ENCODE measurements around the gene SLC38A3.

Gene SLC38A3

DNA sequence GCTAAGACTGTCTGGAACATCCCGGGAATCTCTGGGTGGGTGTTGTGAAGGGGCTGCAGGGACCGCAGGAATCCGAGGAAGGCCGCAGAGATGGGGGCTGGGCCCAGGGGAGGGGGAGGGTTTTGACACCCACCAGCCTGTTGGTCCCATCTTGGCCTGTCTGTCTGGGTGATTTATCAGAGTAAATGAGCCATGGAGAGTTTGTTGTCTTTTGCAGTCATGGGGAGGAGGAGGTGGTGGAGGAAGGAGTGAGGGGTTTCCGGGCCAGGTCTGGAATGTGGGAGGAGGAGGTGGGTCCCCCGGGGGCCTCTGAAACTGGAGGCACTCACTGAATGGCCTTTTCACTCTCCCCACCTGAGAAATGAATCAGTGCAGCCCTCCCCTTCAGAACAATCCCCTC is 38.5 kb upstream of the SLC38A3 start:
- H3K9me3 Mint-ChIP-seq = no peaks in the 10 kb centered on the region
- H3K27me3 Mint-ChIP-seq = no peaks in the 10 kb centered on the region
- no peaks in the 10 kb centered on the region for H3K36me3 Mint-ChIP-seq

DNA sequence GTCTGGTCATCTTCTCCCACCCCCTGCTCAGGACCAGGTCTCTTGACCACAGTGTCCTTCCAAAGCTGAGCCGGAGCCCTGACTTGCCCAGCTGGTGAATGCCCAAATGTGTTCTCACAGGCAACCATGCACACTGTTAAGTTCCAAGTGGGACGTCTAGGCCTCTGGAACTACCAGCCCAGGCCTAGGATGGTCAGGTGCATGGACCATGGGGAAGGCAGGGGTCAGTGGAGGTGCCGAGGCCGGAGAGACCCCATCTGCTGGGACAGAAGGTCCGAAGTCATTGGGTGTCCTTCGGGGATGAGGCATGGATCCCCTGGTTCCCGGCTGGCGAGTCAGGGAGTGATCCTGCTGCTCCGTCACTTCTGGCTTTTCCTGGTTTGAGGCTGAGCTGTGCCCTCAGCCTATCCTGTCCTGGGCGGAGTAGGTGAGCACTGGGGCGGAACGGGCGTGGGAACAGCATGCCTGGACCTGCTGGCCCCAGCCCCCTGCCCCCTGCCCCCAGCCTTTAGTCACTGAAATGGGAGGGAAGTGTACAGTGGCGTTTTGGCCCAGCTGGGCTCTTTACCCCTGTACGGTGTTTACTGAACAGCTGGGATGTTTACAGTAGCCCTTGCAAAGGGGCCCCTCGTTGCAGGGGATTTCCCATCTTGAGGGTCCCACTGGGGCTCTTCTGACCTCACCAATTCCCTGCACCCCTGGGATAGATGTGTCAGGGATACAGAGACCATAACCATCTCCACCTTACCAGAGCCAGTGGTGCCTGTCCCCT is 37.8 kb upstream of the SLC38A3 start:
- H3K9me3 Mint-ChIP-seq = no peaks in the 10 kb centered on the region
- H3K4me3 Mint-ChIP-seq = no peak overlapping the region
- H3K27ac Mint-ChIP-seq = no peak overlapping the region
- H3K27me3 Mint-ChIP-seq = no peaks in the 10 kb centered on the region
- H3K4me1 Mint-ChIP-seq = no peaks in the 10 kb centered on the region
- H3K36me3 Mint-ChIP-seq = no peaks in the 10 kb centered on the region

More for the DNA sequence above, 38.5 kb upstream of the SLC38A3 start:
- H3K27ac Mint-ChIP-seq = no peak overlapping the region
- no peak overlapping the region for H3K4me3 Mint-ChIP-seq
- H3K4me1 Mint-ChIP-seq = no peaks in the 10 kb centered on the region

DNA sequence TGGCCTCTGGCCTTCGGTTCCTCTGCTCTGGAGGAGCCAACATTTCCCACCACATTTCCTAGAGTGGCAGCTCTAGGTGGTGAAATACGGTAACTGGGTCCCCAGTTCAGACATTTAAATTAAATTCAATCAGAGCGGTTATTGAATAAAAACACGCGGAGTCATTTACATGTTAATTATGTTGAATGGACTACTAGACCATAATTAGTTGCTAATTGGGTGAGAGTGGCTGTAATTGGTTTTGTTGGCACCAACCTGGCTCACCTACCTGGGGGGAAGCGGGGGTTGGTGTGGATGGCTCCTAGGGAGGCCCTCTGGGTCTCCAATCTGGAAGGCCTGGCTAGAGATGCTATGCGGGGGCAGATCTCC is 37.2 kb upstream of the SLC38A3 start:
- no peaks in the 10 kb centered on the region for H3K4me1 Mint-ChIP-seq
- H3K9me3 Mint-ChIP-seq = no peaks in the 10 kb centered on the region
- H3K27me3 Mint-ChIP-seq = no peaks in the 10 kb centered on the region
- no peak overlapping the region for H3K27ac Mint-ChIP-seq
- H3K36me3 Mint-ChIP-seq = no peaks in the 10 kb centered on the region
- no peak overlapping the region for H3K4me3 Mint-ChIP-seq

DNA sequence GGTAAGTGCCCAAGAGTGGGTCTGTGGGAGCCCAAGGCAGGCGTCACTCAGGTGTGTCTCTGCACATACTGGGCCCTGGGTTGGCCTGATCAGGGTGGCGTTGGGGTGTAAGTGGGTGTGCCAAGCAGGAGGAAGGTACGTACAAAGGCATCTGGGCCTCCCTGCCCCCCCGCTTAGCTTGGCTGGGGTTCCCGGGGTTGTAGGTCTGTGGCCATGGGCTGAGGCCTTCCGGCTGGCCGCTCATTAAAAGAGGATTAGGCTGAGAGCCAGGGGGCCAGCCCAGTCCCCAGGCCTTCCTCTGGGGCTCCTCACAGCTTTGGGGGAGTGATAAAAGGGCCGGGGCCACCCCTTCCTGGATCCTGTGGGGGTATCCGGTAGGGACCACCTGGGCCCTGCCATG is 36.7 kb upstream of the SLC38A3 start:
- Mint-ChIP-seq H3K27ac (no peak overlapping the region), H3K4me3 (no peak overlapping the region), H3K27me3 (no peaks in the 10 kb centered on the region), H3K36me3 (no peaks in the 10 kb centered on the region), H3K9me3 (no peaks in the 10 kb centered on the region), H3K4me1 (no peaks in the 10 kb centered on the region)

DNA sequence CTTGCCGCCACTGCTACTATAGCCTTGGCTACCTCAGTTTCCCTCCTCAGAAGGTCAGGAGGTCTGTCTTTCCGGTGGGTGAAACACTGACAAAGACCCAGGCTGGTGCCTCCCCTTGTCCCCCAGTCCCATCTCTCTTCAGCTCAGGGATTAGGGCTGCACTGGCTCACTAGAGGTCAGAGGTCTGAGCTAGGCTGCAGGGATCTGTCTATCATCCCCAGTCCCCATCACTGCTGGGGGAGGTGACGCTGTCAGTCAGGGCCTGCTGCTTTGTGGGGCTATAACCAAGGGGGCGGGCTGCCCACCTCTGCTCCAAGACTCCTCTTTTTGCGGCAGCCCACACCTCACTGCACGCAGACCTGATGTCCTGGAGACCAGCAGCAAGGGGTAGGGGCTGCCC is 36.3 kb upstream of the SLC38A3 start:
- no peak overlapping the region for H3K4me3 Mint-ChIP-seq
- no peaks in the 10 kb centered on the region for H3K4me1 Mint-ChIP-seq

DNA sequence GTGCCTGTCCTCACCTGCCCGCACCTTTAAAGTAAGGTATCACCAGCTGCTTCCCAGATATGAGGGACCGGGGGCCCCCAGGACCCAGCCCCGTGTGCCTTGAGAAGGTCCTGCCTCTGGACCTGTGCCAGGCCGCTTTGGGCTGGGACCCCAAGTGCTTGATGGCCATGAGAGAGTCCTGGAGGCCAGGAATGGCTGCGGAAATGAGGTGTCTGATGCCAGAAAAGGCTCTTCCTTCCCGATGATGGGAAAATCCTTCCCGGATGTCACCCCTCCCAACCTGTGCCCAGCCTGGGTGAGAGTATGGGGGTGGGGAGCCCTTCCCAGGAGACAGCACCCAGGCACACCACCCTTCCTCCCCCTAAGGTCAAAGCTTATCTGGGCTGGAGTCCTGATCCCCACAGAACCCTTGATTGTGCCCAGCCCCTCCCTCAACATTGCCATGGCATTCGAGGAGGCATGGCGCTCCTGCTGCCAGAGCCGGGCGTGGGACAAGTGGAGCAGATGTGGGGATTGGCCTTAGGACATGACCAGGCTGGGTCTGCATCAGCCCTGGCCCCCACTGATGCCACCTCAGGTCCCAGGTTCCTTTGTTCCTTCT is 35.7 kb upstream of the SLC38A3 start:
- Mint-ChIP-seq H3K9me3 (no peaks in the 10 kb centered on the region), H3K4me3 (no peak overlapping the region), H3K4me1 (no peaks in the 10 kb centered on the region), H3K27ac (no peak overlapping the region), H3K27me3 (no peaks in the 10 kb centered on the region), H3K36me3 (no peaks in the 10 kb centered on the region)

More for the DNA sequence above, 36.3 kb upstream of the SLC38A3 start:
- Mint-ChIP-seq H3K9me3 (no peaks in the 10 kb centered on the region), H3K27me3 (no peaks in the 10 kb centered on the region), H3K36me3 (no peaks in the 10 kb centered on the region), H3K27ac (no peak overlapping the region)

DNA sequence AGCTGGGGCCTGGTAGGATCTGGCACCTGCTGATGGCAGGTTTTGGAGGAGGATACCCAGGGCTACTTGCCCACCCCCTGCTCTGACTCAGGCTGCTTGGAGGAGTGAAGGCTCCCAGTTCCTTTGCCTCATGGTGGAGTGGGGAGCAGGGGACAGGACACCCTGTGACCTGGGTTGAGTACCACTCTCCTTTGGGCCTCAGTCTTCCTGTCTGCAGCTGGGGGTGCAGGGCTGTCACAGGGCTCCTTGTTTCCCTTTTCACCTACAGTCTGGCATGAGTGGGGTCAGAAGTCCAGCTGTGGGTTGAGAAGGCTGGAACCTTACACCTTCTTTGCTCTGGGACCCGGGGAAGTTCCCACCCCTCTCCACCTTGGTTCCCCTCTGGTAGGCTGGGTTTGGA is 35.2 kb upstream of the SLC38A3 start:
- Mint-ChIP-seq H3K27me3 (no peaks in the 10 kb centered on the region), H3K4me1 (no peaks in the 10 kb centered on the region), H3K27ac (no peak overlapping the region), H3K4me3 (no peak overlapping the region), H3K9me3 (no peaks in the 10 kb centered on the region), H3K36me3 (no peaks in the 10 kb centered on the region)

DNA sequence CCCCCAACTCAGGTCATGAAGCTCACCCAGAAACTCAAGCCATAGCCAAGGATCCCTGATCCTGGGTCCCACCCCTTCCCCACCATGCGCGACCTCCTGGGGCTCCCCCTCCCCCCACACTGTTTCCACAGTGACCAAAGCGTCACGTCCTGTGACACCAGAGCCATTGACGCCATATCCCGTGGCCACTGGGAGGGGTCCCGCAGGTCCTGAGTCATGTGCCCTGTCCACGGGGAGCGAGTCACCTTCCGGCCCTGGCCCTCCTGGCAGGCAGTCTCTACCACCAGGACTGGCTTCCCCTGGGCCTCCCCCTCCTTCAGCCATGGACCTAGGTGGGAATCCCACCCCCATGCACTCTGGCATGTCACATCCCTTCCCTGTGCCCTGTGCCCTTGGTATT is 34.4 kb upstream of the SLC38A3 start:
- no peaks in the 10 kb centered on the region for H3K36me3 Mint-ChIP-seq
- no peak overlapping the region for H3K27ac Mint-ChIP-seq
- no peaks in the 10 kb centered on the region for H3K9me3 Mint-ChIP-seq
- no peaks in the 10 kb centered on the region for H3K4me1 Mint-ChIP-seq
- no peak overlapping the region for H3K4me3 Mint-ChIP-seq
- no peaks in the 10 kb centered on the region for H3K27me3 Mint-ChIP-seq

DNA sequence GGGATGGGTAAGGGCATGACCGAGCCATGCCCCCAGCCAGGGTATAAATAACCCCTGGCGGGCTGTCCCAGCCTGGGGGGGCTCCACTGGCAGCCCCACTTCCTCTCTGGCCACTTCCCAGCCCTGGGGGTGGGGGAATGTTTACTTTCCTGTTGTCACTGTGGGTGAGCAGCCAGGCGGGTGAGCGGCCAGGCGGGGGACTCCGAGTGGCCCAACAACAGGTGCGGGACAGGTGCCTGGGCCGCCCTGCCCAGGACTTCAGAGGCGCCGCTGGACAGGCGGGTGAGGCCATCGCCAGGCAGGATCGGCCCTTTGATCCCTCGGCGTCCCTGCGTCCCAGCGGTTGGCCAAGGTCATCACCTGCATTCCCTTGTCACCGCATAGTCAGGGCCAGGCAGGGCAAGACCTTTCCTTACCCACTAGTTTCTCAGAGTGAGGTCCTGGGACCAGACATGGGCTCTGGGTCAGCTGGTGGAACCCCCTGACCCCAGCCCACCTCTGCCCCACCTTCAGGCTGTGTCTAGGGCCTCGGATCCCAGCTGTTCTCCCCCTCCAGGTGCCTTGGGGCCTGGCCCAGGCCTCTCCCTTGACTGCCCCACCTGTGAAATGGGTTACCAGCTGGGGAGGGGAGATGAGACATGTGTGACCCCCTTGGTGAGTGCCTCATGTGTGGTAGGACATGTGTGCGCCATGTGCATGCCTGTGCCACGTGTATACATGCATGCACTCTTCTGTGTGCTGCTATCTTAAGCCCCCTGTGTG is 33.4 kb upstream of the SLC38A3 start:
- H3K4me3 Mint-ChIP-seq = no peak overlapping the region
- H3K9me3 Mint-ChIP-seq = no peaks in the 10 kb centered on the region

DNA sequence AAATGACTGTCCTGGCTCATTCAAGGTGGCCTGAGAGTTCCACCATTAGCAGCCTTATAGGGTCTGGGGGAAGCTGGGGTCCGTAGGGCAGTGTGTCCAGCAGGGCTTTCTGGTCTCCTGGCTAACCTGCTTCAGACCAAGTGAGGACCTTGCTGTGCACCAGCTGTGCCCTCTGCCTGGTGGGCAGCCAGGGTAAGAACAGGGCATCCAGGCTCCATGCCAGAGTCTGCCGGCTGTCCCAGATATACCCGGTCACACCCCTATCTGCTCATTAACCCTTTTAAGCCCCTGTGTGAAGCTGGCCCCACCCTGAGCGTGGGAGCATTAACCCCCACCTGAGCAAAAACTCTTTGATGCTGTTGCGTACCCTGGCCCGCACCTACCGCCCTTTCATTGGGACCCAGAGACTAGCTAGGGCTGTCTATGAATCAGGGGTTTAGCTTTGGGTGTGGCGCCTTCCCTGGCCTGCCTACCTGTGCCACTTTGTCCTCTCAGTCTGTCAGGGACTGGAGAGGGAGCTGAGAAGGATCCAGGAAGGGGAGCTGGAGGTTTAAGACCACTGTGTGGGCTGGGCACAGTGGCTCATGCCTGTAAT is 32.3 kb upstream of the SLC38A3 start:
- no peaks in the 10 kb centered on the region for H3K36me3 Mint-ChIP-seq
- no peak overlapping the region for H3K27ac Mint-ChIP-seq
- H3K9me3 Mint-ChIP-seq = no peaks in the 10 kb centered on the region
- no peaks in the 10 kb centered on the region for H3K4me1 Mint-ChIP-seq
- no peak overlapping the region for H3K4me3 Mint-ChIP-seq
- H3K27me3 Mint-ChIP-seq = no peaks in the 10 kb centered on the region

More for the DNA sequence above, 33.4 kb upstream of the SLC38A3 start:
- no peaks in the 10 kb centered on the region for H3K27me3 Mint-ChIP-seq
- H3K36me3 Mint-ChIP-seq = no peaks in the 10 kb centered on the region
- no peaks in the 10 kb centered on the region for H3K4me1 Mint-ChIP-seq
- no peak overlapping the region for H3K27ac Mint-ChIP-seq

DNA sequence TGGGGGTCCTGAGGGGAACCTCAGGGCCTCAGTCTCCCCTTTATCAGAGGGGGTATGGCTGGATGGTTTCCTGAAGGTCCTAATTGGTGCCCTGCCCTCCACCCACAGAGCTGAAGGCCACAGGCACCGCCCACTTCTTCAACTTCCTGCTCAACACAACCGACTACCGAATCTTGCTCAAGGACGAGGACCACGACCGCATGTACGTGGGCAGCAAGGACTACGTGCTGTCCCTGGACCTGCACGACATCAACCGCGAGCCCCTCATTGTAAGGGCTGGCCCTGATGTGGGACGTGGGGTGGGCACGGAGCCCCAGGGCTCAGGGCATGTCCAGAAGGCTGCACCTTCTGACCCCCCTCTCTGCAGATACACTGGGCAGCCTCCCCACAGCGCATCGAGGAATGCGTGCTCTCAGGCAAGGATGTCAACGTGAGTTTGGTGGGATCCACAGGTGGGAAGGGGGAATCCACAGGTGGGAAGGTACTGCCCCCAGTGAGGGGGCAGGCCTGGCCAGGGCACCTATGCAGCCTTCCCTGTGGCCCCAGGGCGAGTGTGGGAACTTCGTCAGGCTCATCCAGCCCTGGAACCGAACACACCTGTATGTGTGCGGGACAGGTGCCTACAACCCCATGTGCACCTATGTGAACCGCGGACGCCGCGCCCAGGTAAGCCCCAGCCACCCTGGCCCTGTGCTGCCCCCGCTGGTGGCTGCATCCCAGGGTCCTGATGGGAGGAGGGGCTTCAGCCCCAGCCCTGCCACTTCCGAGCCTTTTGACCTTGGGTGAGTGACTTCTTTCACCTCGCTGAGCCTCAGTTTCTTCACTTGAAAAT is 31.2 kb upstream of the SLC38A3 start:
- no peaks in the 10 kb centered on the region for H3K9me3 Mint-ChIP-seq
- no peaks in the 10 kb centered on the region for H3K36me3 Mint-ChIP-seq
- no peaks in the 10 kb centered on the region for H3K4me1 Mint-ChIP-seq
- H3K27ac Mint-ChIP-seq = no peak overlapping the region
- no peaks in the 10 kb centered on the region for H3K27me3 Mint-ChIP-seq
- H3K4me3 Mint-ChIP-seq = no peak overlapping the region

DNA sequence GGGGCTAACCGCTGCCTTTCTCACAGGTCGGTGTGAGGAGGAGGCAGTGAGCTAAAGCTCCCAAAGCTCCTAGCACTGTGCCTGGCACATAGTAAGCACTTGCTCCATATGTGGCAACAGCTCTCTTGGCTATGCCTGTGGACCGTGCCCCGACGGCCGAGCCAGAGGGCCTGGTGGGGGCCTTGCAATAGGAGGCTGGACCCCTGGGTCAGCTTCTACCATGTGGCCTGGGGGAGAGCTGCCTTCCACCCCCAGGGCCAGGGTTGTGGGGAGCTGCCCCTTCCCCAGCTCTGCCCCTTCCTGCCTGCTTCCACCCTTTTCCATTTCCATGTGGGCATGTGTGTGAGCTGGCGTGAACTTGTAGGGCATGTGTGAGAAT is 30.6 kb upstream of the SLC38A3 start:
- H3K4me1 Mint-ChIP-seq = no peaks in the 10 kb centered on the region
- H3K4me3 Mint-ChIP-seq = no peak overlapping the region
- no peaks in the 10 kb centered on the region for H3K36me3 Mint-ChIP-seq
- H3K27me3 Mint-ChIP-seq = no peaks in the 10 kb centered on the region
- H3K27ac Mint-ChIP-seq = no peak overlapping the region
- H3K9me3 Mint-ChIP-seq = no peaks in the 10 kb centered on the region

DNA sequence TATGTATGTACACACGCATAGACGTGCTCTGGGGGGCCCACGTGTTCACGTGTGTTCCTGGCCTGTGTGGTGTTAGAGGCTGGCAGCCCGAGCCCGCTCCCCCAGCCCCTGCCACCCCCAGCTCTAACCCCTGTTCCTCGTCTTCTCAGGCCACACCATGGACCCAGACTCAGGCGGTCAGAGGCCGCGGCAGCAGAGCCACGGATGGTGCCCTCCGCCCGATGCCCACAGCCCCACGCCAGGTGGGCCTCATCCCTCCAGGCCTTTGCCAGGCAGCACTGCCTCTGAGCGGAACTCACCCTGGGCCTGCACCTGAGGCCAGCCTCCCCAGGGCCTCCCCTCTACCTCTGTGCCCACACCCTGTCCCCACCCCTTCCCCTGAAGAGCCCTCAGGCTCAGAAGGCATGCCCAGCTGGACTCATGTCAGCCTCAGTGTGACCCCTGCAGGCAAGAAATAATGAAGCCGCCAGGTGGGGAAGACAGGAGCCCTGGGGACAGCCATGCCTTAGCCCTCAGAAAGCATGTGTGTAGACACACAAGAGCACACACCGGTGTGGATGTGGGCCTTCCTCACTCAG is 30.0 kb upstream of the SLC38A3 start:
- Mint-ChIP-seq H3K27ac (no peak overlapping the region), H3K9me3 (no peaks in the 10 kb centered on the region), H3K36me3 (no peaks in the 10 kb centered on the region), H3K4me3 (no peak overlapping the region), H3K4me1 (no peaks in the 10 kb centered on the region), H3K27me3 (no peaks in the 10 kb centered on the region)

DNA sequence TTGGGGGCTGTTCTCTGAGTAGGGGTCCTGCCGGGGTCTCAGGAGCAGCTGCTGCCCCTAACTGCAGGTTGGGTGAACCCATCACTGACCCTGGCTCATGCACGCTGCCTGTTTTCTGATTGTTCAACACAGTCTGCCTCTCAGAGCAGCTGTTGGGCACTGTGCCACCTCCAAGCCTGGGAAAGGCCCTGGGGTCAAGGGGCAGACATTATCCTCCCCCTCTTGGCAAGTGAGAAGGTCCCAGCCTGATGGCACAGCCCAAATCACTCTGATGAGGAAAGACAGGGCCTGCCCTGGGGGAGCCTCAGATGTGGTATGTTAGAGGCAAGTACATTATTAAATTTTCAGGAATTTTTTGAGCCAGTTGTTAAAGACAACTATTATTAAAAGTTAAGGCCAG is 27.7 kb upstream of the SLC38A3 start:
- H3K4me1 Mint-ChIP-seq = no peaks in the 10 kb centered on the region
- no peak overlapping the region for H3K27ac Mint-ChIP-seq
- H3K4me3 Mint-ChIP-seq = no peak overlapping the region
- H3K36me3 Mint-ChIP-seq = no peaks in the 10 kb centered on the region
- no peaks in the 10 kb centered on the region for H3K9me3 Mint-ChIP-seq
- no peaks in the 10 kb centered on the region for H3K27me3 Mint-ChIP-seq

DNA sequence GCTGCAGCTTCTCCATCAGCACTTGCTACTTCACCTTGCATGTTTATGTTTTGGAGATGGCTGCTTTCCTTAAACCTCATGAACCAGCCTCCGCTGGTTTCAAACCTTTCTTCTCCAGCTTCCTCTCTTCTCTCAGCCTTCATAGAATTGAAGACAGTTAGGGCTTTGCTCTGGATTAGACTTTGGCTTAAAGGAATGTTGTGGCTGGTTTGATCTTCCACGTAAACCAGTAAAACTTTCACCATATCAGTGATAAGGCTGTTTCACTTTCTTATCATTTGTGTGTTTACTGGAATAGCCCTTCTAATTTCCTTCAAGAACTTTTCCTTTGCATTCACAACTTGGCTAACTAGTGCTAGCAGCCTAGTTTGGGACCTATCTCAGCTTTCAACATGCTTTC is 25.4 kb upstream of the SLC38A3 start:
- H3K4me1 Mint-ChIP-seq = no peaks in the 10 kb centered on the region
- no peaks in the 10 kb centered on the region for H3K9me3 Mint-ChIP-seq

More for the DNA sequence above, 25.4 kb upstream of the SLC38A3 start:
- Mint-ChIP-seq H3K36me3 (no peaks in the 10 kb centered on the region), H3K27me3 (no peaks in the 10 kb centered on the region), H3K27ac (no peak overlapping the region), H3K4me3 (no peak overlapping the region)

All from activated naive CD4-positive, alpha-beta T cell treated with anti-CD3 and anti-CD28 coated beads, Interleukin-2, amount 50 U/mL, for 24 hours (primary cell).